Activated T-helper 1 cell treated with anti-CD3 and anti-CD28 coated beads, Interleukin-12 subunit alpha, Interleukin-12 subunit beta, Interleukin-2, Interleukin-4 antibody, amounts not matched to agents 30 ng/mL and 10 ng/mL and 1 ng/mL, durations not matched to agents 14 hours and 24 hours and 36 hours (primary cell): Measurements from ENCODE around the gene FUT7. TPM values are rescaled to one million over a fixed set of nuclear protein-coding genes. Genes with fewer than 3 reads are reported as not detected.

Experiments
- DNase-seq: peaks from one replicate; pipeline ENCODE4 v3.0.0; 2021; ENCODE audit warnings: low spot score
- H3K27ac Mint-ChIP-seq: one replicate; pipeline ENCODE4 v1.8.0; 2021; ENCODE audit warnings: mild to moderate bottlenecking, mixed read lengths
- H3K27me3 Mint-ChIP-seq: one replicate; pipeline ENCODE4 v1.8.0; 2022; ENCODE audit warnings: mild to moderate bottlenecking, moderate library complexity, mixed read lengths; ENCODE audit not compliant: insufficient read depth
- H3K36me3 Mint-ChIP-seq: one replicate; pipeline ENCODE4 v1.8.0; 2021; ENCODE audit warnings: low read depth, mixed read lengths
- H3K4me1 Mint-ChIP-seq: one replicate; pipeline ENCODE4 v1.8.0; 2021; ENCODE audit warnings: low read depth, mixed read lengths
- H3K4me3 Mint-ChIP-seq: one replicate; pipeline ENCODE4 v1.8.0; 2021; ENCODE audit warnings: mild to moderate bottlenecking, moderate library complexity, mixed read lengths
- H3K9me3 Mint-ChIP-seq: one replicate; pipeline ENCODE4 v1.8.0; 2021; ENCODE audit warnings: mixed read lengths
- intact Hi-C: fragments of 100-400 bp; cut with micrococcal nuclease; formaldehyde crosslinking; loops from one replicate; pipeline ENCODE4 v1.15.1; 2024
- total RNA-seq: library from RNA; stranded (reverse); gene quantifications from 2 replicates; pipeline ENCODE4 v1.2.3, GENCODE V29; 2022

Gene FUT7
- total RNA-seq, 1 donor from 2014 or later = 0.16 TPM

- Mint-ChIP-seq H3K9me3 (no peaks in the 10 kb centered on the region), H3K4me1 (peaks cover 20% of the 10 kb centered on the region), H3K27ac (peak overlapping the region; percentile 57), H3K27me3 (peaks cover 34% of the 10 kb centered on the region), H3K4me3 (peak overlapping the region; percentile 42), H3K36me3 (no peaks in the 10 kb centered on the region)
- intact Hi-C loops = loop anchor here (5.0 kb wide), 1 partner anchor 88 kb away; no protein-coding TSS in a partner anchor
- no peak for DNase-seq
These were observed 41.5 kb downstream of the FUT7 start for GRCh38 chr9:136990242-136990911.

DNA sequence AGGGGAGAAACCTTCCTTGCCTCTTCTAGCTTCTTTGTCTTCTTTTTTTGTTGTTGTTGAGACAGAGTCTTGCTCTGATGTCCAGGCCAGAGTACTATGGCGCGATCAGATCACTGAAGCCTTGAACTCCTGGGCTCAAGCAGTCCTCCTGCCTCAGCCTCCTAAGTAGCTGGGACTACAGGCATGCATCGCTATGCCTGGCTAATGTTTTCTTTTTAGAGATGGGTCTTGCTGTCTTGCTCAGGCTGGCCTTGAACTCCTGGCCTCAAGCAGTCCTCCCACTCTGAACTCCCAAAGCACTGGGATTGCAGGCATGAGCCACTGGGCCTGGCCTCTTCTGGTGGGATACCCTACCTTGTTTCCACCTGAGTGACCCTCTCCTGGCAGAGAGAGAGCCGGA is 43.0 kb downstream of the FUT7 start:
- Mint-ChIP-seq H3K27ac (no peak overlapping the region), H3K4me3 (no peak overlapping the region), H3K9me3 (no peaks in the 10 kb centered on the region), H3K36me3 (no peaks in the 10 kb centered on the region), H3K27me3 (peaks cover 42% of the 10 kb centered on the region), H3K4me1 (peaks cover 20% of the 10 kb centered on the region)
- no peak for DNase-seq
- intact Hi-C loops = no loop called here

DNA sequence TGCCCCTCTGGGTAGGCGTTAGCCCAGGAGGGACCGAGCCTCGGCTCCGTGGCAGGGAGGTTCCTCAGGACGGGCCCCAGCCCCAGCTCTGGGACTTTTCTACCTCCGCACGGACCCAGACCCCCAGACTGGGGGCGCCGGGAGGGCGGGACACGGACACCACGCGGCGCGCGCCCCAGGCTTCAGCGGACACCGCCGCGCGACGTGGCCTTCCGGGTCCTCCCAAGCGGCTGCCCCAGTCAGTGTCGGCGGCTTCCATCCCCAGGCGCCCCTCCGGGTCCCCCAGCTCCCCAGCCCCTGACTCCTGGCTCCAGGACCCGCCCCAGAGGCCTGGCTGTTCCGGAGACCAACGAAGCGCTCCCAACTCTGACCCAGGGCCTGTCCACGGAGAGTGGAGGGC is 46.0 kb downstream of the FUT7 start:
- Mint-ChIP-seq H3K27me3 (peaks cover 44% of the 10 kb centered on the region), H3K4me1 (peaks cover 4% of the 10 kb centered on the region), H3K36me3 (no peaks in the 10 kb centered on the region), H3K9me3 (no peaks in the 10 kb centered on the region), H3K27ac (no peak overlapping the region), H3K4me3 (no peak overlapping the region)
- intact Hi-C loops = no loop called here
- DNase-seq = no peak

DNA sequence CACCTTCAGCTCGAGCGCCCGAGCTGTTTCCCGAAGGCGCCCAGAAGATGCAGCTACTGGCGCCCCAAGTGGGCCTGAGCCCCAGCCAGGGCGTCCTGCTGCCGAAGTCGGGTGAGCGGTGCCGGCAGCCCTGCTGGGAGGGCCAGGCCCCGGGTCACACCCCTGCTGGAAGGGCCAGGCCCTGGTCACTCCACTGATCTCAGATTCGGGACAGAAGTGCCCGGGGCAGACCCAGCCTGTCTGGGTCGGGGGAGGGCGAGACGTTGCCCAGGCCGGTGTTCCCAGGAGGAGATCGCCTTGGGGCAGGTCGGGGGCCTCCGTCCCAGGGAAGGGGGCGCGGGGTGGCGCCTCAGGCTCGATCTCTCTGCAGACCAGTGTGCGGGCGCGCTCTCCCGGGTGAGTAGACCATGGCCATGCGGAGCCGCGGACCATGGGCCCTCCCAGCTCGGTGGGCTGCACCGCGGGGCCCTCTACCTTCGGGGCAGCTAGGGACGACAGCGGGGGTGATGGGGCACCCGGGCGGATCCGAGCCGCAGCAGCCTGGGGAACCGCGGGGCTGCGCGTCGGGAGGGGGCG is 46.8 kb downstream of the FUT7 start:
- intact Hi-C loops = no loop called here
- Mint-ChIP-seq H3K4me3 (no peak overlapping the region), H3K4me1 (no peaks in the 10 kb centered on the region), H3K36me3 (no peaks in the 10 kb centered on the region), H3K9me3 (no peaks in the 10 kb centered on the region), H3K27ac (no peak overlapping the region), H3K27me3 (peaks cover 37% of the 10 kb centered on the region)
- DNase-seq = no peak

DNA sequence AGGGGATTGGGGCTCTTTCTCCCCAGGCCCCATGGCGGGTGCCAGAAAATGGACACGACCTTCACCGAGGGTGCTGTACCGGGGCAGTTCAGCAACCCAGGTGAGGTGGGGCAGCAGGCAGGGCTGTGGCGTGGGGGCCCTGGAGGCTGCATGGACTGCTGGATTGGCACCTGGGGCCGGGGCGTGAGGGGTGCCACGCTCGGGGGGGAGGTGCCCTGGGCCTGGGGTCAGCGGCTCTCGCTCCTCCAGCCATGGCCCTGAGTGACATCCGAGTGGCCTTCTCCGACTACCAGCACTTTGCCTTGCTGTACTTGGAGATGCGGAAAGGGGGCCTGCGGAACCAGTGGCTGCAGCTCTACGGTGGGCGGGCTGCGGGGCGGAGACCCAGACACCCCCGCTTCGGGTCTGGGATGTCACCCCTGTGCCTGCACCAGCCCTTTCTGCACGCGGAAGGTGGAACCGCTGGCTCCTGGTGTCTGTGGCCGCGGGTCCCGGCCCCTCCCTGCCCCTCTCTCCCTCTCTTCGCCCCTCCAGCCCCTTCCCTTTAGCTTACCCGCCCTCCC is 47.3 kb downstream of the FUT7 start:
- Mint-ChIP-seq H3K36me3 (no peaks in the 10 kb centered on the region), H3K9me3 (no peaks in the 10 kb centered on the region), H3K4me1 (no peaks in the 10 kb centered on the region), H3K27me3 (peaks cover 32% of the 10 kb centered on the region), H3K27ac (no peak overlapping the region), H3K4me3 (no peak overlapping the region)
- intact Hi-C loops = no loop called here
- DNase-seq = no peak

DNA sequence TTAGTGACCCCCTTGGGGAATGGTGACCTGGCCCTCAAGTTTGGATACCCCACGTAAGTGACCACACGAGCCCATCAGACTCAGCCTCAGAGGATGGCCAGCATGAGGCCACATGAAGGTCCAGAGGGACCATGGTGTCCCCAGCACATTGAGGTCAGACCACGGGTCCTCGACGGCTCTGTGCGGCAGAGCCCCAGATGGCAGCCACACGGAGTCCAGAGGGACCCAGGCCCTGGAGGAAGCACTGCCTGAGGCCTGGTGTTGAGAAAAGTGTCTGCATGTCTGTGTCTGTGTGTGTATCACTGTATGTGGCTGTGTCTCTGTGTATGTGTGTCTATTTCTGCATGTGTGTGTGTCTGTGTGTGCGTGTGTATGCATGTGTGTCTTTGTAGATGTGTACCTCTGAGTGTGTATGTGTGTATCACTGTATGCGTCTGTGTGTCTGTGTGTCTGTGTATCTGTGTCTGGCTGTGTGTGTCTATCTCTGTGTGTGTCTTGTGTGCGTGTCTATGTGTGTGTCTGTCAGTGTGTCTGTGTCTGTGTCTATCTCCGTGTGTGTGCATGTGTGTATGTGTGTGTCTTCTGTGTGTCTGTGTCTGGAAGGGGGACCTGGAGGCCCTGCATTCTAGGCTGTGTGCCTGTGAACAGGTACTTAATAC is 48.1 kb downstream of the FUT7 start:
- H3K36me3 Mint-ChIP-seq = no peaks in the 10 kb centered on the region
- DNase-seq = no peak
- no peaks in the 10 kb centered on the region for H3K9me3 Mint-ChIP-seq
- no peak overlapping the region for H3K27ac Mint-ChIP-seq
- H3K4me1 Mint-ChIP-seq = no peaks in the 10 kb centered on the region
- peaks cover 27% of the 10 kb centered on the region for H3K27me3 Mint-ChIP-seq
- intact Hi-C loops = no loop called here
- H3K4me3 Mint-ChIP-seq = no peak overlapping the region

DNA sequence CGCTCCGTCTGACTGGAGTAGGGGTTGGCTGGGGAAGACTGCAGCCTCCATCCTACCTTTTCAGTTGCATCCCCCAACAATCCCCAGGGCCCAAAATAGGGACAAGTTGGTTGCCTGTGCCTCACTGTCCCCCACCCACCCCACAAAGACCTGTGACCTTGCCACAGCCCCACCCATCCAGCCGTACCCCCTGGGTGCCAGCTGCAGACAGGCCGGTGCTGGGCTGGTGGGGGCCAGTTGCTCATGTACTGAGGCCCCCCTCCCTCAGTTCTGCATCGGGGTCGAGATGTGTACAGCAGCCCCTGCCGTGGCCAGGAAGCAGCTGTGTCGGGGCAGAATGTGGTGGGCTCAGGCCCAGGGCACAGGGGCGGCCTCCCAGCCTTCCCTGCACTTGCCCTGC is 48.7 kb downstream of the FUT7 start:
- Mint-ChIP-seq H3K27me3 (peaks cover 26% of the 10 kb centered on the region), H3K9me3 (no peaks in the 10 kb centered on the region), H3K4me1 (no peaks in the 10 kb centered on the region), H3K36me3 (no peaks in the 10 kb centered on the region), H3K27ac (no peak overlapping the region), H3K4me3 (no peak overlapping the region)
- intact Hi-C loops = no loop called here
- DNase-seq = no peak

GRCh38 chr9:136982232-136983051 is 49.4 kb downstream of the FUT7 start, which contains the start of gene LCNL1:
Gene LCNL1 (plus strand): TSS chr9:136982993. CDS start chr9:136983587, 594 bp downstream.
- DNase-seq = no peak
- H3K27me3 Mint-ChIP-seq = peaks cover 20% of the 10 kb centered on the region
- no peaks in the 10 kb centered on the region for H3K36me3 Mint-ChIP-seq
- no peaks in the 10 kb centered on the region for H3K4me1 Mint-ChIP-seq
- no peak within 1 kb of the TSS for H3K4me3 Mint-ChIP-seq
- H3K9me3 Mint-ChIP-seq = no peaks in the 10 kb centered on the region
- no peak within 1 kb of the TSS for H3K27ac Mint-ChIP-seq
- intact Hi-C loops = no loop called here

GRCh38 chr9:136981588-136982231 is 50.2 kb downstream of the FUT7 start:
- H3K27ac Mint-ChIP-seq = no peak overlapping the region
- H3K4me1 Mint-ChIP-seq = no peaks in the 10 kb centered on the region
- H3K27me3 Mint-ChIP-seq = peaks cover 16% of the 10 kb centered on the region
- intact Hi-C loops = no loop called here
- DNase-seq = no peak
- H3K36me3 Mint-ChIP-seq = no peaks in the 10 kb centered on the region
- H3K4me3 Mint-ChIP-seq = no peak overlapping the region
- no peaks in the 10 kb centered on the region for H3K9me3 Mint-ChIP-seq

DNA sequence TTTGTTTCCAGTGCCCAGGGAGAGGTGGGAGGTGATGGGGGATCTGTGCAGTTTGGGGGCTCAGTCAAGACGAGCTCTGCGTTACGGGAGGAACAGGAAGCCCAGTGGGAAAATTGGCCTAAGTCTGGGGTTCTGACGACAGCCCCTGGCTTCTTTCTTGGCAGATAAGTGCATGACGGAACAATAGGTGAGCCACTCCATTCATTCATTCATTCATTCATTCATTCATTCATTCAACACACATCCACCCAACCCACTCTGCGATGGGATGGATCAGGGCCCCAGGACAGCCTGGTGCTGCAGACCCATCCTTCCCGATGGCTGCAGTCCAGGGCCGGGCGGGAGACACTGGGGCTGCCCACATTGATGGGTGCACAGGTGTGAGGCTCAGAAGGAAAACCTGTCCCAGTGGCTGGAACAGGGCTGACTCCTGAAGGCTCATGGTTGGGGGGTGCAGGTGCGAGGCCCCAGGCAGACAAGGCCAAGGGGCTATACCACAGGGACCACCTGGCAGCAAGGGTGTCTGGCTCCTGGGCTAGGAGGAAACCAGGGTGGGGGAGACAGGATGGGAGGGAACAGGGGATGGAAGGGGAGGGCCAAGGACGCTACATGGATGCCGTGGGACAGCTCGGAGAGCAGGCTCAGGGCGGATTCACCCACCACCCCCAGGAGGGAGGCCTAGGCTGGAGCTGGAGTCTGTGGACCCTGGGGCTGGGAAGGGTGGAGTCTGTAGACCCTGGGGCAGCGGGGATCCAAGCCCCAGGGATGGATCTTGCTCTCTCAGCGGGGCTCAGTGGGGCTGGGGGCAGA is 51.0 kb downstream of the FUT7 start:
- no peaks in the 10 kb centered on the region for H3K9me3 Mint-ChIP-seq
- H3K4me3 Mint-ChIP-seq = no peak overlapping the region
- no peak overlapping the region for H3K27ac Mint-ChIP-seq
- DNase-seq = no peak
- H3K4me1 Mint-ChIP-seq = no peaks in the 10 kb centered on the region
- peaks cover 12% of the 10 kb centered on the region for H3K27me3 Mint-ChIP-seq
- no peaks in the 10 kb centered on the region for H3K36me3 Mint-ChIP-seq
- intact Hi-C loops = no loop called here
